SIG-M5 treated with dmso at 0.1 percent for 504 hours (cell line): ENCODE measurements around the gene FAM187B.
"Not testable (repeated sequence)": the region's sequence is repeated elsewhere in the genome, so short reads cannot be mapped to it uniquely, and the experiment has no call there.

Experiments used
- DNase-seq: peaks from one replicate; lab custom pipeline; 2025; ENCODE audit not compliant: unreplicated experiment; lab: John Stamatoyannopoulos, UW

Gene FAM187B

GRCh38 chr19:35213663-35214632 is 14.6 kb downstream of the FAM187B start:
- DNase-seq: peak; percentile 56

GRCh38 chr19:35212241-35212640 is 16.3 kb downstream of the FAM187B start:
- no peak for DNase-seq

- DNase-seq: no peak
Measured at GRCh38 chr19:35211545-35212230, 16.9 kb downstream of the FAM187B start.

- no peak for DNase-seq
Measured at GRCh38 chr19:35209646-35210045, 18.9 kb downstream of the FAM187B start.

GRCh38 chr19:35208121-35208520 is 20.4 kb downstream of the FAM187B start:
- no peak for DNase-seq

GRCh38 chr19:35207391-35207871 is 21.1 kb downstream of the FAM187B start:
- no peak for DNase-seq

- DNase-seq: no peak
Measured at GRCh38 chr19:35206855-35207254, 21.7 kb downstream of the FAM187B start.

- DNase-seq: no peak
Measured at GRCh38 chr19:35206379-35206778, 22.2 kb downstream of the FAM187B start.

- DNase-seq: no peak
Measured at GRCh38 chr19:35205733-35206323, 22.7 kb downstream of the FAM187B start.

- peak; percentile 77 for DNase-seq
Measured at GRCh38 chr19:35204799-35205732, 23.5 kb downstream of the FAM187B start.

- DNase-seq: no peak
Measured at GRCh38 chr19:35202722-35203688, 25.5 kb downstream of the FAM187B start.

- DNase-seq: no peak
Measured at GRCh38 chr19:35199481-35199880, 29.1 kb downstream of the FAM187B start.

- DNase-seq: not testable (repeated sequence)
Measured at GRCh38 chr19:35196861-35197260, 31.7 kb downstream of the FAM187B start.

- no peak for DNase-seq
Measured at GRCh38 chr19:35195830-35196229, 32.7 kb downstream of the FAM187B start.

GRCh38 chr19:35194012-35194984 is 34.2 kb downstream of the FAM187B start:
- no peak for DNase-seq

- DNase-seq: no peak
Measured at GRCh38 chr19:35184884-35185283, 43.7 kb downstream of the FAM187B start.

- DNase-seq: no peak
Measured at GRCh38 chr19:35184267-35184666, 44.3 kb downstream of the FAM187B start.

- no peak for DNase-seq
Measured at GRCh38 chr19:35181387-35181786, 47.2 kb downstream of the FAM187B start.
